ENCODE results near the gene NPLOC4.
"Not testable (repeated sequence)": the region's sequence is repeated elsewhere in the genome, so short reads cannot be mapped to it uniquely, and the experiment has no call there.

Gene NPLOC4

DNA sequence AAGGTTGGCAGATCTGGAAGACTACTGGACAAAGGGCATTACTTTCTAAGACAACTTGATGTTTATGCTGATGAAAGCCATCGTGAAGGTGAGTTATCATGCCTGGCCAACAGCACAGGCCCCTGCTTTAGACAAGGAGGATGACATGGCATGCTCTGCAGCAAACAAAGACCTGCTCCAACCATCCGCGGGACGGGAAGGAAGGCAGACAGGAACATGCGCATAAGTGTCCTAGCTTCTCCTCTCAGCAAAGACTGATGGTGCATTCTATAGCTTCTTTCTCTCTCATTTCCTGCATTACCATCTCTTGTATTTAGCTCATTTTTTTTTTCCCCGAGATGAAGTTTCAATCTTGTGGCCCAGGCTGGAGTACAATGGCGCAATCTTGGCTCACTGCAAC lies 5.4 kb downstream of the NPLOC4 start:
- DNase-seq (ENCODE audit: low read depth): no peak

DNA sequence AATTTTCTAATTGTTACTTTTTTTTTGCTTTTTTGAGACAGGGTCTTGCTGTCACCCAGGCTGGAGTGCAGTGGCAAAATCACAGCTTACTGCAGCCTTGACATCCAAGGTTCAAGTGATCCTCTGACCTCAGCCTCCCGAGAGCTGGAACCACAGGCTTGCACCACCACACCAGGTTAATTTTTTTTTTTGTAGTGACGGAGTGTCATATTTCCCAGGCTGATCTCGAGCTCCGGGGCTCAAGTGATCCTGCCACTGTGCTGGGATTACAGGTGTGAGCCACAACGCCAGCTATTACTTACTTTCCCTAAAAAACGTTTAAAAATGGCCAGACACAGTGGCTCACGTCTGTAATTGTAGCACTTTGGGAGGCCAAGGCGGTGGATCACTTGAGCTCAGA lies 6.6 kb downstream of the NPLOC4 start:
- no peak for DNase-seq (ENCODE audit: low read depth)

DNA sequence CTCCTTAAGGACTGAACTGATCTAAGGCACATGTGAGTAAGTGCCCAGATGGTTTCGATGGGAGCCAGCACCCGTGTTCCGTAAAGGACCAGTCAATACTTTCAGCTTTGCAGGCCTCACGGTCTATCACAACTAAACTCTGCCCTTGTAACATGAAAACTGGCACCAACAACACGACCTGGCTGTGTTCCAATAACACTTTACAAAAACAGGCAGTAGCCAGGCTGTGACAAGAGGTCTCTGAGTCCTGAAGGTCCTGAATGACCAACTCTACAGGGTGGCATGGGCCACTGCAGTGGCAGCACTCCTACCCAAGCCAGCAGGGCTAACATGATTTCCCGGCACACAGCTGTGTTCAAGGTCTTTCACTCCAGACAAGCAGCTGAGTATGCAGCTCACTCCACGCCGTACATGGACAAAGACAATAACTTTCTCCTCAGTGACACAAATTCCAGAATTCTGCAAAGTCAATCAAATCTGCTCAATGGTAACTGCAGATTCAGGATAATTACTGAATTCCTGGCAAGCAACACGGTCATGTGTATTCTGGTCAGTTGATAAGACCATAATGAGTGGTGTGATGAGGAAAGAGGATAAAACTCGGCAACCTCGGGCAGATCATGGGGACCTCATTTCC lies 15.3 kb downstream of the NPLOC4 start:
- no peak for DNase-seq (ENCODE audit: low read depth)

DNA sequence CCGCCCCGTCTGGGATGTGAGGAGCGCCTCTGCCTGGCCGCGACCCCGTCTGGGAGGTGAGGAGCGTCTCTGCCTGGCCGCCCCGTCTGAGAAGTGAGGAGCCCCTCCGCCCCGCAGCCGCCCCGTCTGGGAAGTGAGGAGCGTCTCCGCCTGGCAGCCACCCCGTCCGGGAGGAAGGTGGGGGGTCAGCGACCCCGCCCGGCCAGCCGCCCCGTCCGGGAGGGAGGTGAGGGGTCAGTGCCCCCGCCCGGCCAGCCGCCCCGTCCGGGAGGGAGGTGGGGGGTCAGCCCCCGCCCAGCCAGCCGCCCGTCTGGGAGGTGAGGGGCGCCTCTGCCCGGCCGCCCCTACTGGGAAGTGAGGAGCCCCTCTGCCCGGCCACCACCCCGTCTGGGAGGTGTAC lies 18.6 kb downstream of the NPLOC4 start:
- DNase-seq (ENCODE audit: low read depth): not testable (repeated sequence)

DNA sequence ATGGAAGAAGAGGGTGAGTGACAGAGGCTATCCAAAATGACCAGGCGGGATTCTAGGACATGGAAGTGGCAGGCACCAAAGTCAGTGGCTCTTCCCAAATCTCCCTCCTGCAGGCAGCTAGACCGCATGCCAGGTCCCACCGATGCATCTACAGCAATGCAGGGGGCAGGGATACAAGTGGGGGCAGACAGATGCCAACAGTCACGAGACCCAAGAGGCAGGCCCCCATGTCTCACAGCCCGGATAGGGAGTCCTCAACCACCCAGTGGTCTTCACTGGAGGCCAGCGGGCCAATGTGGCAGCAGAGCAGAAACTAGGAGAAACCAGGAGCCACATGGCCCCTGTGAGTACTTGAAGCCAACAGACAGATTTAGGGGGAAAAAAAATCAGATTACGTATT lies 20.0 kb downstream of the NPLOC4 start:
- no peak for DNase-seq (ENCODE audit: low read depth)

DNA sequence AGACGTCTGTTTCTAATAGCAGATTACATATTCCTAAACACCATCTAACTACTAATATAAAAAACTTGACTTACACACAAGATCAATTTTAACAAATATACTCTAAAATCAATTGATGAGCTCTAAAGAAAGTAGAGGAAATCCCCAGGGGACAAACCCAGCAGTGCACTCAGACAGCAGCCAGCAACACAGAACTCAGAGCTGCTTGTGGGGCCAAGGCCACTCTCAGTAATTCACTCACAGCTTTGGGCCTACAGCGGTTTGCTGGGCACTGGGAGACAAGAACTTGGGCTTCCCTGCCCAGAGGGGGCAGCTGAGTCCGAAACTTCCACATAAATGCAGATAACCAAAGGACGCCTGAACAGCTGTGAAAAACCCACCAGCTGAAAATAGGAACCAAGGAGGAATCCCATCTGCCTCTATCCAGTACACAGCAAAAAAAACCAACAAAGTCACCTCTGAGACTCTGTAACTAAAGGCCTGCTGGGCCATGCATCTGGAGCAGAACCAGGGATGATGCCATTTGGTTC lies 21.4 kb downstream of the NPLOC4 start:
- no peak for DNase-seq (ENCODE audit: low read depth)

DNA sequence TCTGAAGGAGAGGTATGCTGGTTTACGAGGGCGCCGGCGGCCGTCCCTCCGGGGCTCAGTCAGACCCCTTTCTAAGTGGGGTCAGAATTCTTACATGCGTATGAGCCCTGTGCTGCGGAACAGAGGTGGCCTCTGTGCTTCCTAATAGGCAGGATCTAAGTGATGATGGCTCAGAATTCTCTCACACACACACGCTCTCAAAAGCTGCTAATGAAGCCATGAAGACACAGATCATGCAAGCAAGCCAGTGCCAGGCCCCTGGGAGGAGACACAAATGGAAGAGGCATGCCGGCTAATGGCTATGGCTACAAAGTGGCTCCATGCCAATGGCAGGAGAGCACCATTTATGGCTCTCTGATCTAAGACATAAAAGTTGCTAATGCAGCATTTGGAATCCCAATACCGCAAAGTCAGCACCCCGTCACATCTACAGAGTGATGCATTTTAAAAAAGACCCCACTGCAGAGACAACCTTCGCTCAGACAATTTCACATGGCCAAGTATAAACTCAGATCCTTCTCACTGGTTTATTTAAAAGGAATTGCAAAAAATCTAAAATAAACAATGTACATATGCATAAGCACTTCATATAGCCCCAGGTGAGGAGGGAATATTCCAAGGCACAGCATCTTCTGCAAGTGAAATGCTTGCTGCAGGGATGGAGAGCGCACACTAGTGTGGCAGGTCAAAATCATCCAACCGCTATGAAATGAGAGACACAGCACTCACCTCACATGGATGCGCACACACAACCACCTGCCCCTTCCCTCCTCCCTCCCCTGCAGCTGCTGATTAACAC lies 24.5 kb downstream of the NPLOC4 start:
- DNase-seq (ENCODE audit: low read depth): no peak

DNA sequence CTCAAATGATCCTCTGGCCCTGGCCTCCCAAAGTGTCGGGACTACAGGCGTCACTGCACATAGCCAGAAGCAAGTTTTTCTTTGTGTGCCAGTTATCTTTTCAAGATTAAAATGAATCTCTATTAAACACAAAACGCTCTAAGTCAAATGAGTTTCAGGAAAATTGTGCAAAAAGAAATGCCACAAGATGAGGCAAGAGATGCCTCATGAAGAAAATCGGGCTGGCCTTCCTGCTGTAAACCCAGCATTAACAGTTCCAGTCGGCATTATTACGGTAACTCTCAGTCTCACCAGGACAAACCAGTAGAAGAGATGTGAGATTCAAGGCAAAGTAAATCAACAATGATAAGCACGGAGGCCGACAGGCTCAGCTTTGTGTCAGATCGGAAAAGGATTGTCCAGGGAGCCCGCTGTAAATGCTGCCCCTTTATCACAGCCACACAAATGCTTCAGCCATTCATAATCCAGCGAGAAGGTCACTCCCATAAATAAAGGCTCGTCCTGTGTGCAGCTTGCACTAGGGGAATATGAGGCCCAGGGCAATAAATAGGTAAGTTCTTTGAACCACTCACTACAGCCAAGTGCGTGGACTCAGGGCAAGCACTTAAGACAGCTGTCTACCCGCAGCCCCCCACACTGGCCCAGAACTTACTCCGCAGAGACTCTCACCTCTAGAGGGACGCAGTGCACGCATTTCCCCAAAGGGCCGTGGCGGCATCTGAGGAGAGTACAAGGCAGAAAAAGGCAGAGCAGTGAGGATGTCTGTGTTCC lies 27.2 kb downstream of the NPLOC4 start:
- no peak for DNase-seq (ENCODE audit: low read depth)

DNA sequence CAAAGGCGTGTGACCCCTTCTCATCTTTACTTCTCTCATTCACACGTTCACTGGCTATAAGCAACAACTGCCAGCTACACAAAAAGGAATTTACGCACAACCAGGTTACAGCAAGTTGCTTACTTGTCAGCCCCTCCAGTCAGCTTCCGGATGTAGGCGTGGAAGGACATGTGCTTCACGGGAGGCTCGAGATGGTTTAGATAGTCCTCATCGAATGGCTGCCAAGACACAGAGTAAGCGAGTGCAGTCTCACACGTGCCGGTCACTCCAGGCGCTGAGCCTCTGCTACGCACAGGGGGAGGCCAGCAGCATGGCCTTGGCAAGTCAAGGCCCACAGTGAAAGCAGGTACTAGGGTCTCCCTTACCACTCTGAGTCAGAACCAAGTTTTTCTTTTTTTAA lies 28.3 kb downstream of the NPLOC4 start:
- DNase-seq (ENCODE audit: low read depth): no peak

DNA sequence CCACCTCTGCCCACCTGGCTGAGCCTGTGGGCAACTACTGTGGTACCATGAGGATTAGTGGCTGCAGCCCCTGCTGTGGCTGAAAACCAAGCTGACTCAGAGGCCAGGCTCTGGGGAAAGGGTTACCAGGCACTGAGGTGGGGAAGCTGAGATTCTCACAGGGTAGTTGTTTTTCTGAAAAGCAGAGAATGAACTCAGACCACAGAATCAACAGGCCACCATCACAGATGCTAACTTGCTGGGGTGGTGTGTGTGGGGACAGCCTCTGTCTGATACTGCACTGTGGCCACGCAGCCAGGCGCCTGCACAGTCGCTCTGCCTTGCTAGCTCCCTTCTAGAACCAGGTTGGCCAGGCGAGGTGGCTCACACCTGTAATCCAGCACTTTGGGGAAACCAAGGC lies 28.8 kb downstream of the NPLOC4 start:
- peak; percentile 50 for DNase-seq (ENCODE audit: low read depth)

DNA sequence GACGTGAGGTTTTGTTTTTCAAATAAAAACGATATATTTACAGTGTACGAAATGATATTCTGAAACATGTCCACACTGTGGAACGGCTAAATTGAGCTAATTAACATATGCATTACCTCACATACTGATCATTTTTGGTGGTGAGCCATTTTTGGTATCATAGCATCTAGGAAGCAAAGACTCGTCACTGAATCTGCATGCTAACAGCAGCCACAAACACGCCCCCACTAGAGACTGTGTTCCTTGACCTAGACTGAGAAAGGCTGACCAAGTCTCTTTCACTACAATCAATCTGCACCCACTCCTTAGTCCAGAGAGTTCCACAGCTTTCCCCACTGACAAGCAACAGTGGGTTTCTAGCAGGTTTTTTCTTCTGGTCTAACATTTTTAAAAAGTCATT lies 29.5 kb downstream of the NPLOC4 start:
- peak; percentile 42 for DNase-seq (ENCODE audit: low read depth)

DNA sequence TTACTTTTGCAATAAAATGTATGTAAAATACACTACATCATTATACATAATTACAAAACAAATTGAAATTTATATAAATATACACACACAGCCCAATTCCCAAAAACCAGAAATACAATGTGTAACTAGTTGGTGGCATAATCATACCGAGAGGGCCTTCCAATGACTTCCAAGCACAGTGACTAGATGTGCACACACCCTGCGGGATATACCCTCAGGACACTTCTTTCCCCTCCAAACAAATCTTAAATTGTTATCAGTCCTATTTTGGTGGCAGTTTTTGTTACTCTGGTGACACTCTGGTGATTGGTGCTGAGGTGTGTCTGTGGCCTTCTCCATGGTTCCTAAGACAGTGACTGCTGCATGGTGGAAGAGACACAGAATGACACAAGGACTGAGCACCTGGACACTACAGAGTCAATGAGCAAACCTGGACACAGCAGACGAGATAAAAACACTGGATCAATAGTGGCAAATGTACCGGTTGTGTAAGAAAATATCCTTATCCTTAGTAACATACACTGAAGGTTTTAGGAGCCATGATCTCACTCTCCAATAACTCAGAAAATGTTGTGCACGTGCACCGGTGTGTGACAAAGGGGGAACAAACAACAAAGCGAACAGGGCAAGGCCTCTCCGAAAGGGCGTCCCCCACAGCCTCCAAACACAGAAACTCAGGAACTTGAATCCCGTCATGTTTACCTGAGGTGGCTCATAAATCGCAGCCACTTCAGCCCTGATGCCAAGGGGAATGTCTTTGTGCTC lies 32.9 kb downstream of the NPLOC4 start:
- DNase-seq (ENCODE audit: low read depth): no peak

DNA sequence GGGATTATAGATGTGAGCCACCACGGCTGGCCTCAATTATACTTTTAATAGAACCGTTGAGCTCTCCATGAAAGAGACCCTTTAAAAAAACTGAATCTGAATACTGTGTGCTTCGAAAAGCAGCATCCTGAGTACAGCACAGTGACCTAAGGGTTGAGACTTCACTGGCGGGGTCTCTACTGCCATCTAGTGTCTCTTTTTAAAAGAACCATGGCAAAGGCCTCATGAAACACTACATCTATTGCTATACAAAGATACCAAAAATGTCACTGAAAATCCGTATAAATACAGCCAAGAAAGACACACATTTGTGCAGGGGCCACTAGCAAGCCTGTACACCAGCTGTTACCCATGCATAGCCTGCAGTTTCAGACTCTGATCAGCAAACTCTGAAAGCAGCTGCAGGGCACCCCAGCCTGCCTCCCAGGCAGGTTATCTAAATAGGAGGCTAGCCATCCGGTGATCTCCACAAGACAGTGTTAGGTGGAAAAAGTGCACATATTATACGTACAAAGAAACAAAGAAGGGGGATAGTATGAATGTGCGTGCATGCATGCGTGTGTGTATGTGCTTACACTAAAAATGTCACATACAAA lies 35.3 kb downstream of the NPLOC4 start:
- DNase-seq (ENCODE audit: low read depth): peak; percentile 73

DNA sequence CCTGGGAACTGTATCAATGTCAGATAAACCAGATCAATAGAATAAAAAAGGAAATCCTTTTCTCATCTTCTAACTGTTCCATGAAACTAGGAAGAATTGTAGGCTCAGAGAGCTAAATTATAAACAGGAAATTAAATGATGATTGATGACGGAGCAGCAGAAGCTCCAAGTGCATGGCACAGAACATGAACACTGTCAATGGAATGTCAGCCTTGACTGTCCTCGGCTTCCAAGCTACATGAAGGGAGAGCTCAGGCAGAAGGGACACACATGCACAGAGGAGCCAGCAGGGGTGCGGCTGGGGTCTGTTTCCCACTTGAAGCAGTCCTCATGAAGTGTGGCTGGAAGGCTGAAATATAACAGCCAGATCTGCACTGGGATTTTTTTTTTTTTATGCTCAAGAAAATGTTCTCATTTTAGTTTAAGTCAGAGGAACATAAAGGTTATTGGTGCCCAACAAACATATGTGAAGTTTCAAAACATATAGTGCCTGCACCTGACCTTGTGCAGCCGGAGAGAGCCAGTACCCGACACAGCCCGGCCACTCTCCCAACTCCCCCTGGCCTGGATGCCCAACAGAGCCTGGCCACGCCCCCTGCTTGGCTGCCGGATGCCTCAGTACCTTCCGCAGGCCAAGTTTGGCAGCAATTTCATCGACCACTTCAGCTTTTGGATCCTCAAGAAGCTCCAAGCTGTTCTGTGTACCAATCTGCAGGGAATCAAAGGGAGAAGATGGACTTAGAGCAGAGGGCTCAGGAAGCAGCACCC lies 37.0 kb downstream of the NPLOC4 start:
- peak; percentile 83 for DNase-seq (ENCODE audit: low read depth)

DNA sequence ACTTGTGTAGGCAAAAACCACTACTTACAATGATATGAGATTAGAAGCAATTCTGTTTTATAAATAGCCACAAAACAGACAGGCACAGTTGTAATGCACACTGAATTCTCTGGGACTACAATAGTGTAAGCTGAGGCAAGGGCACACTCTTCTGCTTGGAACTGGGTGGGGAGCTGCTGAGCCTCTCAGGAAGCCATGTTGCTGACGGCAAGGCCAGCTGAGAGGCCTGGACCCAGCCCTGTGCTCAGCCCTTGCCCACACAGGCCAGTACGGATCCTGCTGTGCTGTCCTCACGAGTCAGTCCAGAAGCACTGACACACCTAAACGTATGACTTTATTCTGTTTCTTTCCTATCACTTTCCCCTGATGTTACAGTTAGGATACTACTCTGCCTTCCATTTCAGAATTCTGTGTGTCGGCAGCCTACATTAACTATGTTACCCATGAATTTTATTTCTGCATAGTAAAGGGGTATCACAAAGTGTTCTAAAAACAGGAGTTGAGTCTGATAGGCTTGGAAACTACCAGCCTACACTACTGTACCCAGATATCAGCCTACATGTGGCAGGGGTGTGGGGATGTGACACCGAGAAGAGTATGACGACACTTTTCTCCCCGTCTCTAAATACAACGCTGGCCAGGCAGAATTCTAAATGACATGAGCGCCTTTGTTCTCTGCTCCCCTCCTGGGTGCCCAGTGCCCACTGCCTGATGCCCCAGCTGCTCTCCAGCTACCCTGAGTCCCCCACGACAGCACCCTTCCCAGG lies 43.6 kb downstream of the NPLOC4 start:
- DNase-seq (ENCODE audit: low read depth): no peak

DNA sequence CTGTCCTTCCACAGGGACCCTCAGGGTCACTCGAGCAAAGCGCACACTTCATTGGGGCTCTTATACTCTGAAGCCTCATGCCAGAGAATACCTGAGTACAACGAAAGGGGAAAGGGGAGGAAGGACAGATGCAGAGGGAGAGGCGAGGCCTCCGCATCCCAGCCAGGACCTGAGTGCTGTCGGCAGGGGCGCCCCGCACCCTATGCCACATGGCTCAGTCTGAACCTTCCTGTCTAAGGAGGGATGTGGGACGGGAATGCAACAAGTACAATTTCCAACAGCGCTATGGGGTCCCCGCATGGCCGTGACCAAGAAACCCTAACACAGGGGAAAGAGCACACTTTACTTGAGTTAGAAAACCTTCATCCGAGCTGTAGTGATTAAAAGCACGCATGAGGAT lies 44.9 kb downstream of the NPLOC4 start:
- DNase-seq (ENCODE audit: low read depth): no peak

DNA sequence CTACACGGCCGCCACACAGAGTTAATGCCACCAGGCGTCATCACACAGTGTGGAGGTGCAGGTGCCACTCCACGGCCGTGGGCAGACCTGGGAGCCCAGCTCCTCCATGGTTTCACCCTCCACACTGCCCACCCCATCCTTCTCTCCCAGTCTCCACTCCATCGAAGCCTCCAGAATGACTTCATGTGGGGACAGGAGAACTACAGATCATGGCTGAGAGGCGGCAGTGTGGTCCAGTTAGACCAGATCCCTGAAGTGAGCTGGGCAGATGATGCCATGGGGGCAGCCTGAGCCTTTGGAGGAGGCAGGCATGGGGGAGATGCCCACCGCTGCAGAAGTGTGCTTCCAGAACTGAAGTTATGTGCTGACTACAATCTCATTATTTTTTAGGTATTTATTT lies 46.8 kb downstream of the NPLOC4 start:
- DNase-seq (ENCODE audit: low read depth): no peak

DNA sequence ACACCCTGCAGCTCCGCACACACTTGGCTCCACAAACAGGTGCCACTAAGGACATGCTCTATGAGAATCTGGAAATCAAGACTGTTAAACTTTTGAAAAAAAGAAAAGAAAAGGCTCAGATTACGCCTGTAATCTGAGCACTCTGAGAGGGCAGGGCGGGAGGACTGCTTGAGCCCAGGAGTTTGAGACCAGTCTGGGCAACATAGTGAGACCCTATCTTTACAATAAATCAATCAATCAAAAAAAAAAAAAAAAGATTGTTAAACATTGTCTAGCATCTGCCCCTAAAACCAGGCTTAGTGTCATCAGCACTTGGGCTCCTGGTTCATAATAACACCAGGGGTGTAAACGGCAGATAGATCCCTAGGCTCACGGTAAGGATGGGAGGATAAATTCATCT lies 47.3 kb downstream of the NPLOC4 start:
- DNase-seq (ENCODE audit: low read depth): no peak

DNA sequence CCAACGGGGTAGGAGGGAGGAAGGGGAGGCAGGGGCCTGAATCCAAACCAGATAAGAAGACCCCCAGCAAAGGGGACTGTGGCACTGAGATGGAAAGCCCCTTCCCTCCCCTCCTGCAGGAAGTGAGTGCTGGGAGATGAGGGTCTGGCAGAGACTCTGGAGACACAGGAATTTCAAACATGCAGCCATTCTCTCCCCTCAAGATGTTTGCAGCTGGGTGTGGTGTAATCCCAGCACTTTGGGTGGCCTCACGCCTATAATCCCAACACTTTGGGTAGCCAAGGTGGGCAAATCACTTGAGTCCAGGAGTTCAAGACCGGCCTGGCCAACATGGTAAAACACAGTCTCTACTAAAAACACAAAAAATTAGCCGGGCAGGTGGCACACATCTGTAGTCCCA lies 50.8 kb downstream of the NPLOC4 start:
- no peak for DNase-seq (ENCODE audit: low read depth)

DNA sequence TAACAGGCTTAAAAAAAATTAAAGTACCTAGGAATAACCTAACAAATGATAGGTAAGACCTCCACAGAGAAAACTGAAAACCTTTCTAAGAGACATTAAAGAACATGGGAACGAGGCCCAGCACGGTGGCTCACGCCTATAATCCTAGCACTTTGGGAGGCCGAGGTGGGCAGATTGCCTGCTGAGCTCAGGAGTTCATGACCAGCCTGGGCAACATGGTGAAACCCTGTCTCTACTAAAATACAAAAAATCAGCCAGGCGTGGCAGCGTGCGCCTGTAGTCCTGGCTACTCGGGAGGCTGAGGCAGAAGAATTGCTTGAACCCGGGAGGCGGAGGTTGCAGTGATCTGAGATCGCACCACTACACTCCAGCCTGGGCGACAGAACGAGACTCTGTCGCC lies 52.1 kb downstream of the NPLOC4 start:
- DNase-seq (ENCODE audit: low read depth): not testable (repeated sequence)
